ENCODE results near the gene TMOD1. TPM values are rescaled to one million over a fixed set of nuclear protein-coding genes. Genes with fewer than 3 reads are reported as not detected.

TMOD1 gene
- total and polyA plus RNA-seq, 9 of the 15 experiments (the other 6 are each of a cell fraction or from before 2014, with no cell fraction given), result 7.1 to 41.2 (median 14.2) TPM

DNA sequence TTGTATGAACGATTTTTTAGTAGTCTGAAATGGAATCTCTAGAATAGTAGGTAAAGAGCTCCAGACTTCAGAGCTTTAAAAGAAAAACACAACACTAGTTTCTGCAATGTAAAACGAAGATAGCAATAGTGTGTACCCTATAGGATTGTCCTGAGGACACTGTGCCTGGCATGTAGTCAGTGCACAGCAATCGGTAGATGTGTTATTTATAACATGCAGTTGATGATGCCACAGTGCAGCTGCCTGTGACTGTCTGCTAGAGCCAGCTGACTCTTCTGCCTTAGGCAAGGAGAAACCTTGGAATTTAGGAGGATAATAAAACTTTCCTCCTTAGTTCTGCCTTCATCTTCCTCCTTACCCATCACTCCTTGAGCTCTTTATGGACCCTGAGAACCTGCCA, 27.7 kb upstream of the TMOD1 start (continued):
- TF ChIP-seq, protein P1, sequence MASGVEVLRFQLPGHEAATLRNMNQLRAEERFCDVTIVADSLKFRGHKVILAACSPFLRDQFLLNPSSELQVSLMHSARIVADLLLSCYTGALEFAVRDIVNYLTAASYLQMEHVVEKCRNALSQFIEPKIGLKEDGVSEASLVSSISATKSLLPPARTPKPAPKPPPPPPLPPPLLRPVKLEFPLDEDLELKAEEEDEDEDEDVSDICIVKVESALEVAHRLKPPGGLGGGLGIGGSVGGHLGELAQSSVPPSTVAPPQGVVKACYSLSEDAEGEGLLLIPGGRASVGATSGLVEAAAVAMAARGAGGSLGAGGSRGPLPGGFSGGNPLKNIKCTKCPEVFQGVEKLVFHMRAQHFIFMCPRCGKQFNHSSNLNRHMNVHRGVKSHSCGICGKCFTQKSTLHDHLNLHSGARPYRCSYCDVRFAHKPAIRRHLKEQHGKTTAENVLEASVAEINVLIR (CRISPR knock-in tag; IDR thresholded peaks at IDR 0.05), result no peak

GRCh38 chr9:97474372-97474925, 27.0 kb upstream of the TMOD1 start:
- intact Hi-C loops (cut with micrococcal nuclease), result no loop called here
- FAIRE-seq, result no peak
- POLR2A ChIA-PET, result interaction anchor here (0.7 to 2.2 kb wide), 4 partner anchors 29 to 172 kb away, joined by 3 to 9 read pairs (median 6); partner anchors contain the start of genes NCBP1 and TSTD2

More at GRCh38 chr9:97474372-97474925, 27.0 kb upstream of the TMOD1 start:
- H3K79me2 ChIP-seq (ENCODE audit: control insufficient read depth, insufficient read depth, low read length), result no peaks in the 10 kb centered on the region
- no peak overlapping the region for H3K27ac ChIP-seq (ENCODE audit: extremely low read depth, low read depth, low read length)
- H3K4me3 ChIP-seq, result no peak overlapping the region
- no peaks in the 10 kb centered on the region for H3K27me3 ChIP-seq (ENCODE audit: control insufficient read depth in 2 of 2, insufficient read depth in 2 of 2, low read length in 2 of 2)
- WGBS (ENCODE audit: insufficient coverage, low coverage, missing lambda C conversion rate), result 20% methylated on average over 5 of the region's 5 CpGs
- H4K20me1 ChIP-seq (replicated peaks; ENCODE audit: control insufficient read depth, insufficient read depth, low read length), result no peaks in the 10 kb centered on the region
- no peak overlapping the region for H3K4me2 ChIP-seq (ENCODE audit: insufficient read depth, low read length)
- no TSS peak for BruUV-seq (replicated peaks)
- H3K9me1 ChIP-seq (ENCODE audit: control insufficient read depth, insufficient read depth, low read length), result no peaks in the 10 kb centered on the region
- ATAC-seq (no peak), DNase-seq (ENCODE audit: extremely low read depth in 1 of 4, low spot score in 3 of 4) (no peak)
- H3K9me3 ChIP-seq (replicated peaks; ENCODE audit: control insufficient read depth, insufficient read depth, low read depth, low read length), result no peaks in the 10 kb centered on the region
- no peaks in the 10 kb centered on the region; a peak in 1 of 5 replicates for H3K4me1 ChIP-seq (replicated peaks in 1 of 2; ENCODE audit: control insufficient read depth in 2 of 2, insufficient read depth in 2 of 2, low read length in 2 of 2)
- no peak for TF ChIP-seq ZFPM2 (CRISPR knock-in tag; IDR thresholded peaks at IDR 0.05)
- TF ChIP-seq MAFG (tag; conservative IDR thresholded peaks at IDR 0.05), result peak; percentile 57
- no peak for TF ChIP-seq FOXM1 (IDR thresholded peaks at IDR 0.05; ENCODE audit: low read depth)
- no peak for TF ChIP-seq FOXM1 (CRISPR knock-in tag; IDR thresholded peaks at IDR 0.05; ENCODE audit: low read depth)
- TF ChIP-seq MAFF (IDR thresholded peaks at IDR 0.05; ENCODE audit: low read length), result peak; percentile 56; the same call in 1 of the 2 replicates
- TF ChIP-seq C11orf30 (IDR thresholded peaks at IDR 0.05; ENCODE audit: low read depth), result peak; percentile 77
- TF ChIP-seq, protein P2, sequence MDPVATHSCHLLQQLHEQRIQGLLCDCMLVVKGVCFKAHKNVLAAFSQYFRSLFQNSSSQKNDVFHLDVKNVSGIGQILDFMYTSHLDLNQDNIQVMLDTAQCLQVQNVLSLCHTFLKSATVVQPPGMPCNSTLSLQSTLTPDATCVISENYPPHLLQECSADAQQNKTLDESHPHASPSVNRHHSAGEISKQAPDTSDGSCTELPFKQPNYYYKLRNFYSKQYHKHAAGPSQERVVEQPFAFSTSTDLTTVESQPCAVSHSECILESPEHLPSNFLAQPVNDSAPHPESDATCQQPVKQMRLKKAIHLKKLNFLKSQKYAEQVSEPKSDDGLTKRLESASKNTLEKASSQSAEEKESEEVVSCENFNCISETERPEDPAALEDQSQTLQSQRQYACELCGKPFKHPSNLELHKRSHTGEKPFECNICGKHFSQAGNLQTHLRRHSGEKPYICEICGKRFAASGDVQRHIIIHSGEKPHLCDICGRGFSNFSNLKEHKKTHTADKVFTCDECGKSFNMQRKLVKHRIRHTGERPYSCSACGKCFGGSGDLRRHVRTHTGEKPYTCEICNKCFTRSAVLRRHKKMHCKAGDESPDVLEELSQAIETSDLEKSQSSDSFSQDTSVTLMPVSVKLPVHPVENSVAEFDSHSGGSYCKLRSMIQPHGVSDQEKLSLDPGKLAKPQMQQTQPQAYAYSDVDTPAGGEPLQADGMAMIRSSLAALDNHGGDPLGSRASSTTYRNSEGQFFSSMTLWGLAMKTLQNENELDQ (CRISPR knock-in tag; IDR thresholded peaks at IDR 0.05; ENCODE audit: borderline replicate concordance), result no peak
- no peak for TF ChIP-seq PURB (CRISPR knock-in tag; IDR thresholded peaks at IDR 0.05; ENCODE audit: low read depth)
- peak; percentile 47 for TF ChIP-seq MAFK (IDR thresholded peaks at IDR 0.05; ENCODE audit: low read length)
- TF ChIP-seq ZNF316 (IDR thresholded peaks at IDR 0.05), result peak; percentile 78
- TF ChIP-seq IRF2 (CRISPR knock-in tag; IDR thresholded peaks at IDR 0.05), result no peak
- TF ChIP-seq ZNF75A (CRISPR knock-in tag; IDR thresholded peaks at IDR 0.05), result no peak
- no peak for TF ChIP-seq TAF1 (IDR thresholded peaks at IDR 0.05; ENCODE audit: control insufficient read depth, extremely low read depth, insufficient read depth, low read length, severe bottlenecking)
- CTCF ChIA-PET (ENCODE audit: low intra/inter-chr PET ratio), result no interaction called here
- H3K9ac ChIP-seq (ENCODE audit: insufficient read depth in 1 of 2, low read depth in 2 of 2, low read length in 2 of 2), result no peak overlapping the region
- no peak overlapping the region for H2AFZ ChIP-seq (ENCODE audit: low read depth, low read length)
- in situ Hi-C loops (cut with MboI), result no loop called here
- H3K36me3 ChIP-seq (ENCODE audit: control insufficient read depth, insufficient read depth, low read length), result no peaks in the 10 kb centered on the region

Measured in K562 (cell line).